ENCODE measurements around the gene MKS1.

MKS1 gene

GRCh38 chr17:58227733-58228132 is 8.7 kb upstream of the MKS1 start:
- H3K27me3 ChIP-seq (ENCODE audit: control insufficient read depth, insufficient read depth, low read length) = peaks cover 49% of the 10 kb centered on the region
- H3K36me3 ChIP-seq (ENCODE audit: control insufficient read depth, insufficient read depth, low read length) = no peaks in the 10 kb centered on the region
- peaks cover 22% of the 10 kb centered on the region for H3K4me1 ChIP-seq (ENCODE audit: control insufficient read depth, insufficient read depth, low read length)
- no peak overlapping the region for H3K9ac ChIP-seq (ENCODE audit: low read length)
- H3K4me3 ChIP-seq (ENCODE audit: low read depth, low read length) = no peak overlapping the region
- H3K9me3 ChIP-seq (ENCODE audit: control insufficient read depth, insufficient read depth, low read depth, low read length) = no peaks in the 10 kb centered on the region
- H3K27ac ChIP-seq (ENCODE audit: low read depth, low read length) = no peak overlapping the region

- H3K36me3 ChIP-seq (ENCODE audit: control insufficient read depth, insufficient read depth, low read length) = no peaks in the 10 kb centered on the region
- H3K9me3 ChIP-seq (ENCODE audit: control insufficient read depth, insufficient read depth, low read depth, low read length) = no peaks in the 10 kb centered on the region
- H3K4me3 ChIP-seq (ENCODE audit: low read depth, low read length) = no peak overlapping the region; the same call in 1 of the 2 replicates
- no peak overlapping the region for H3K27ac ChIP-seq (ENCODE audit: low read depth, low read length)
- H3K27me3 ChIP-seq (ENCODE audit: control insufficient read depth, insufficient read depth, low read length) = peaks cover 21% of the 10 kb centered on the region
- no peak overlapping the region for H3K9ac ChIP-seq (ENCODE audit: low read length)
- peaks cover 21% of the 10 kb centered on the region for H3K4me1 ChIP-seq (ENCODE audit: control insufficient read depth, insufficient read depth, low read length)
Measured at GRCh38 chr17:58224315-58224714, 5.3 kb upstream of the MKS1 start.

- Histone ChIP-seq H3K27me3 (ENCODE audit: control insufficient read depth, insufficient read depth, low read length) (no peaks in the 10 kb centered on the region), H3K36me3 (ENCODE audit: control insufficient read depth, insufficient read depth, low read length) (peaks cover 9% of the 10 kb centered on the region; the same call in 1 of the 2 replicates), H3K9me3 (ENCODE audit: control insufficient read depth, insufficient read depth, low read depth, low read length) (no peaks in the 10 kb centered on the region), H3K9ac (ENCODE audit: low read length) (no peak overlapping the region), H3K4me1 (ENCODE audit: control insufficient read depth, insufficient read depth, low read length) (peaks cover 9% of the 10 kb centered on the region), H3K4me3 (ENCODE audit: low read depth, low read length) (peak overlapping the region; percentile 83), H3K27ac (ENCODE audit: low read depth, low read length) (no peak overlapping the region)
Measured at GRCh38 chr17:58219789-58220183, 731 bp upstream of the MKS1 start.

- Histone ChIP-seq H3K9me3 (ENCODE audit: control insufficient read depth, insufficient read depth, low read depth, low read length) (no peaks in the 10 kb centered on the region), H3K27ac (ENCODE audit: low read depth, low read length) (no peak overlapping the region), H3K4me3 (ENCODE audit: low read depth, low read length) (no peak overlapping the region), H3K9ac (ENCODE audit: low read length) (no peak overlapping the region), H3K27me3 (ENCODE audit: control insufficient read depth, insufficient read depth, low read length) (no peaks in the 10 kb centered on the region), H3K4me1 (ENCODE audit: control insufficient read depth, insufficient read depth, low read length) (peaks cover 3% of the 10 kb centered on the region), H3K36me3 (ENCODE audit: control insufficient read depth, insufficient read depth, low read length) (peaks cover 24% of the 10 kb centered on the region)
Measured at GRCh38 chr17:58217766-58218165, 1.3 kb downstream of the MKS1 start.

GRCh38 chr17:58215685-58216084 is 3.4 kb downstream of the MKS1 start:
- Histone ChIP-seq H3K27ac (ENCODE audit: low read depth, low read length) (no peak overlapping the region), H3K36me3 (ENCODE audit: control insufficient read depth, insufficient read depth, low read length) (peaks cover 39% of the 10 kb centered on the region), H3K27me3 (ENCODE audit: control insufficient read depth, insufficient read depth, low read length) (no peaks in the 10 kb centered on the region), H3K9me3 (ENCODE audit: control insufficient read depth, insufficient read depth, low read depth, low read length) (no peaks in the 10 kb centered on the region), H3K4me1 (ENCODE audit: control insufficient read depth, insufficient read depth, low read length) (peaks cover 3% of the 10 kb centered on the region), H3K4me3 (ENCODE audit: low read depth, low read length) (no peak overlapping the region), H3K9ac (ENCODE audit: low read length) (no peak overlapping the region)

GRCh38 chr17:58210922-58211321 is 8.1 kb downstream of the MKS1 start:
- no peaks in the 10 kb centered on the region for H3K27me3 ChIP-seq (ENCODE audit: control insufficient read depth, insufficient read depth, low read length)
- H3K36me3 ChIP-seq (ENCODE audit: control insufficient read depth, insufficient read depth, low read length) = peaks cover 66% of the 10 kb centered on the region
- H3K4me1 ChIP-seq (ENCODE audit: control insufficient read depth, insufficient read depth, low read length) = no peaks in the 10 kb centered on the region
- H3K9ac ChIP-seq (ENCODE audit: low read length) = no peak overlapping the region
- no peak overlapping the region for H3K27ac ChIP-seq (ENCODE audit: low read depth, low read length)
- no peaks in the 10 kb centered on the region for H3K9me3 ChIP-seq (ENCODE audit: control insufficient read depth, insufficient read depth, low read depth, low read length)
- H3K4me3 ChIP-seq (ENCODE audit: low read depth, low read length) = no peak overlapping the region

GRCh38 chr17:58208344-58208743 is 10.7 kb downstream of the MKS1 start:
- Histone ChIP-seq H3K9ac (ENCODE audit: low read length) (no peak overlapping the region), H3K9me3 (ENCODE audit: control insufficient read depth, insufficient read depth, low read depth, low read length) (no peaks in the 10 kb centered on the region), H3K4me3 (ENCODE audit: low read depth, low read length) (no peak overlapping the region), H3K36me3 (ENCODE audit: control insufficient read depth, insufficient read depth, low read length) (peaks cover 52% of the 10 kb centered on the region), H3K27ac (ENCODE audit: low read depth, low read length) (no peak overlapping the region), H3K4me1 (ENCODE audit: control insufficient read depth, insufficient read depth, low read length) (no peaks in the 10 kb centered on the region), H3K27me3 (ENCODE audit: control insufficient read depth, insufficient read depth, low read length) (no peaks in the 10 kb centered on the region)

- H3K9me3 ChIP-seq (ENCODE audit: control insufficient read depth, insufficient read depth, low read depth, low read length) = no peaks in the 10 kb centered on the region
- no peak overlapping the region for H3K4me3 ChIP-seq (ENCODE audit: low read depth, low read length)
- H3K4me1 ChIP-seq (ENCODE audit: control insufficient read depth, insufficient read depth, low read length) = no peaks in the 10 kb centered on the region
- H3K27me3 ChIP-seq (ENCODE audit: control insufficient read depth, insufficient read depth, low read length) = no peaks in the 10 kb centered on the region
- peaks cover 43% of the 10 kb centered on the region for H3K36me3 ChIP-seq (ENCODE audit: control insufficient read depth, insufficient read depth, low read length)
- no peak overlapping the region for H3K9ac ChIP-seq (ENCODE audit: low read length)
- H3K27ac ChIP-seq (ENCODE audit: low read depth, low read length) = no peak overlapping the region
Measured at GRCh38 chr17:58207451-58207850, 11.6 kb downstream of the MKS1 start.

- Histone ChIP-seq H3K27ac (ENCODE audit: low read depth, low read length) (no peak overlapping the region), H3K4me3 (ENCODE audit: low read depth, low read length) (no peak overlapping the region), H3K4me1 (ENCODE audit: control insufficient read depth, insufficient read depth, low read length) (no peaks in the 10 kb centered on the region), H3K27me3 (ENCODE audit: control insufficient read depth, insufficient read depth, low read length) (no peaks in the 10 kb centered on the region), H3K9me3 (ENCODE audit: control insufficient read depth, insufficient read depth, low read depth, low read length) (no peaks in the 10 kb centered on the region), H3K36me3 (ENCODE audit: control insufficient read depth, insufficient read depth, low read length) (peaks cover 34% of the 10 kb centered on the region), H3K9ac (ENCODE audit: low read length) (no peak overlapping the region)
Measured at GRCh38 chr17:58205936-58206335, 13.1 kb downstream of the MKS1 start.

GRCh38 chr17:58204796-58205195 is 14.3 kb downstream of the MKS1 start:
- H3K9ac ChIP-seq (ENCODE audit: low read length) = no peak overlapping the region
- H3K36me3 ChIP-seq (ENCODE audit: control insufficient read depth, insufficient read depth, low read length) = peaks cover 24% of the 10 kb centered on the region
- 0 out of 2 replicates have a peak, but pooled peaks cover 4% of the 10 kb centered on the region for H3K27me3 ChIP-seq (ENCODE audit: control insufficient read depth, insufficient read depth, low read length)
- no peaks in the 10 kb centered on the region for H3K9me3 ChIP-seq (ENCODE audit: control insufficient read depth, insufficient read depth, low read depth, low read length)
- no peak overlapping the region for H3K27ac ChIP-seq (ENCODE audit: low read depth, low read length)
- H3K4me1 ChIP-seq (ENCODE audit: control insufficient read depth, insufficient read depth, low read length) = no peaks in the 10 kb centered on the region
- H3K4me3 ChIP-seq (ENCODE audit: low read depth, low read length) = no peak overlapping the region

GRCh38 chr17:58202859-58203258 is 16.2 kb downstream of the MKS1 start:
- Histone ChIP-seq H3K4me1 (ENCODE audit: control insufficient read depth, insufficient read depth, low read length) (no peaks in the 10 kb centered on the region), H3K27ac (ENCODE audit: low read depth, low read length) (no peak overlapping the region), H3K9me3 (ENCODE audit: control insufficient read depth, insufficient read depth, low read depth, low read length) (no peaks in the 10 kb centered on the region), H3K27me3 (ENCODE audit: control insufficient read depth, insufficient read depth, low read length) (peaks cover 11% of the 10 kb centered on the region; the same call in 1 of the 2 replicates), H3K4me3 (ENCODE audit: low read depth, low read length) (no peak overlapping the region), H3K9ac (ENCODE audit: low read length) (no peak overlapping the region), H3K36me3 (ENCODE audit: control insufficient read depth, insufficient read depth, low read length) (peaks cover 10% of the 10 kb centered on the region)

All from HUES6 (cell line).